ENCODE measurements around the gene SLC6A13.

GRCh38 chr12:308511-308910, 45.9 kb upstream of the SLC6A13 start:
- no peak for TF ChIP-seq ZNF8 (CRISPR knock-in tag; IDR thresholded peaks at IDR 0.05)
- no peak for TF ChIP-seq CREB5 (CRISPR knock-in tag; IDR thresholded peaks at IDR 0.05; ENCODE audit: low read depth)
- no peak for TF ChIP-seq ZNF70 (CRISPR knock-in tag; IDR thresholded peaks at IDR 0.05)
- no peak for TF ChIP-seq ZFP30 (CRISPR knock-in tag; IDR thresholded peaks at IDR 0.05)
- TF ChIP-seq GLIS3 (CRISPR knock-in tag; IDR thresholded peaks at IDR 0.05): no peak
- no peak for TF ChIP-seq ARNTL (CRISPR knock-in tag; IDR thresholded peaks at IDR 0.05; ENCODE audit: borderline replicate concordance, low read depth)
- TF ChIP-seq PATZ1 (CRISPR knock-in tag; IDR thresholded peaks at IDR 0.05; ENCODE audit: borderline replicate concordance): no peak
- no peak for TF ChIP-seq POU6F1 (CRISPR knock-in tag; IDR thresholded peaks at IDR 0.05; ENCODE audit: borderline replicate concordance, low read depth)
- no peak for TF ChIP-seq ISL1 (CRISPR knock-in tag; IDR thresholded peaks at IDR 0.05)
- TF ChIP-seq TOX (CRISPR knock-in tag; IDR thresholded peaks at IDR 0.05; ENCODE audit: borderline replicate concordance): no peak
- no peak for TF ChIP-seq ESRRG (CRISPR knock-in tag; IDR thresholded peaks at IDR 0.05)
- TF ChIP-seq RARB (CRISPR knock-in tag; IDR thresholded peaks at IDR 0.05): no peak
- no peak for TF ChIP-seq TCF4 (CRISPR knock-in tag; IDR thresholded peaks at IDR 0.05; ENCODE audit: borderline replicate concordance)
- TF ChIP-seq TSHZ2 (CRISPR knock-in tag; IDR thresholded peaks at IDR 0.05): no peak

Measured in SK-N-SH treated with all-trans-retinoic acid at 6 μM for 48 hours (cell line).